HG02870 (cell line): Measurements from ENCODE around the gene PREX1.

Experiments used
- ATAC-seq: cut with Tn5 transposase; IDR thresholded peaks from one replicate; pipeline ENCODE4 v1.9.1; 2021; ENCODE audit warnings: mild to moderate bottlenecking, moderate library complexity; ENCODE audit not compliant: unreplicated experiment

The PREX1 gene

GRCh38 chr20:48615871-48616270 is 211.9 kb downstream of the PREX1 start:
- no peak for ATAC-seq

GRCh38 chr20:48614593-48615274 is 213.1 kb downstream of the PREX1 start:
- ATAC-seq = no peak

GRCh38 chr20:48613926-48614325 is 213.9 kb downstream of the PREX1 start:
- ATAC-seq = no peak

- ATAC-seq = no peak
These were observed 215.5 kb downstream of the PREX1 start for GRCh38 chr20:48612335-48612734.

- no peak for ATAC-seq
These were observed 216.8 kb downstream of the PREX1 start for GRCh38 chr20:48610996-48611395.

- peak; percentile 91 for ATAC-seq
These were observed 218.3 kb downstream of the PREX1 start for GRCh38 chr20:48609491-48609978.

GRCh38 chr20:48608756-48609155 is 219.0 kb downstream of the PREX1 start:
- no peak for ATAC-seq

GRCh38 chr20:48607544-48607865 is 220.3 kb downstream of the PREX1 start:
- no peak for ATAC-seq

- no peak for ATAC-seq
These were observed 220.8 kb downstream of the PREX1 start for GRCh38 chr20:48606841-48607543.

- ATAC-seq = no peak
These were observed 221.5 kb downstream of the PREX1 start for GRCh38 chr20:48606172-48606840.

- ATAC-seq = no peak
These were observed 222.2 kb downstream of the PREX1 start for GRCh38 chr20:48605364-48606171.

GRCh38 chr20:48604936-48605335 is 222.9 kb downstream of the PREX1 start:
- no peak for ATAC-seq

- ATAC-seq = no peak
These were observed 223.4 kb downstream of the PREX1 start for GRCh38 chr20:48604426-48604825.

GRCh38 chr20:48603819-48604405 is 223.9 kb downstream of the PREX1 start:
- ATAC-seq = no peak

GRCh38 chr20:48603116-48603818 is 224.5 kb downstream of the PREX1 start:
- ATAC-seq = no peak

- ATAC-seq = no peak
These were observed 226.0 kb downstream of the PREX1 start for GRCh38 chr20:48601798-48602197.

GRCh38 chr20:48600470-48600945 is 227.3 kb downstream of the PREX1 start:
- ATAC-seq = no peak

- ATAC-seq = no peak
These were observed 227.9 kb downstream of the PREX1 start for GRCh38 chr20:48599748-48600469.

- ATAC-seq = no peak
These were observed 228.6 kb downstream of the PREX1 start for GRCh38 chr20:48599106-48599747.
